BJ (cell line): Measurements from ENCODE around the gene UBIAD1. TPM values are rescaled to one million over a fixed set of nuclear protein-coding genes. Genes with fewer than 3 reads are reported as not detected.

Experiments
- CTCF ChIA-PET: fragments of 350-600 bp; formaldehyde crosslinking; extraction: SDS; loops from one replicate; lab custom pipeline; 2021; ENCODE audit warnings: antibody characterized with exemption, inconsistent platforms; lab: Yijun Ruan, JAX
- POLR2A ChIA-PET: fragments of 300-600 bp; sonication (Branson Sonifier 250); formaldehyde crosslinking; extraction: SDS; loops from one replicate; lab custom pipeline; 2021; ENCODE audit warnings: antibody characterized with exemption; lab: Charles Lee
- DNase-seq: peaks from one replicate; pipeline ENCODE4 v3.0.0-alpha.2; 2011; ENCODE audit warnings: low read depth
- H3K27me3 ChIP-seq: 2 replicates; pipeline ENCODE4 v1.6.0; 2011; ENCODE audit warnings: low read length; ENCODE audit not compliant: control insufficient read depth, insufficient read depth
- H3K36me3 ChIP-seq: 2 replicates; pipeline ENCODE4 v1.5.1; 2011; ENCODE audit warnings: low read length; ENCODE audit not compliant: control insufficient read depth, insufficient read depth
- H3K4me3 ChIP-seq: 2 replicates; pipeline ENCODE4 v1.5.1; 2011; ENCODE audit warnings: low read depth, mild to moderate bottlenecking, control low read depth, low read length
- polyA plus RNA-seq: library from polyadenylated mRNA; depleted of rRNA; stranded (reverse); fragments of >200 nt; gene quantifications from 2 replicates; pipeline ENCODE4 v1.2.3, GENCODE V29; 2011; rRNA removed
- small RNA-seq: library from RNA; depleted of rRNA; stranded (forward); fragments of <200 nt; gene quantifications from one replicate; pipeline ENCODE3, GENCODE V24; 2012; ENCODE audit warnings: low replicate concordance, low read depth; ENCODE audit not compliant: insufficient read length
- TF ChIP-seq, protein P1 (sequence below): IDR thresholded peaks from 2 replicates; pipeline ENCODE4 v1.5.1; 2011; ENCODE audit warnings: low read depth, mild to moderate bottlenecking, control low read depth, inconsistent platforms, low read length, moderate library complexity; ENCODE audit not compliant: insufficient read depth

Gene UBIAD1
- polyA plus RNA-seq, 1 experiment: 16.6 TPM

DNA sequence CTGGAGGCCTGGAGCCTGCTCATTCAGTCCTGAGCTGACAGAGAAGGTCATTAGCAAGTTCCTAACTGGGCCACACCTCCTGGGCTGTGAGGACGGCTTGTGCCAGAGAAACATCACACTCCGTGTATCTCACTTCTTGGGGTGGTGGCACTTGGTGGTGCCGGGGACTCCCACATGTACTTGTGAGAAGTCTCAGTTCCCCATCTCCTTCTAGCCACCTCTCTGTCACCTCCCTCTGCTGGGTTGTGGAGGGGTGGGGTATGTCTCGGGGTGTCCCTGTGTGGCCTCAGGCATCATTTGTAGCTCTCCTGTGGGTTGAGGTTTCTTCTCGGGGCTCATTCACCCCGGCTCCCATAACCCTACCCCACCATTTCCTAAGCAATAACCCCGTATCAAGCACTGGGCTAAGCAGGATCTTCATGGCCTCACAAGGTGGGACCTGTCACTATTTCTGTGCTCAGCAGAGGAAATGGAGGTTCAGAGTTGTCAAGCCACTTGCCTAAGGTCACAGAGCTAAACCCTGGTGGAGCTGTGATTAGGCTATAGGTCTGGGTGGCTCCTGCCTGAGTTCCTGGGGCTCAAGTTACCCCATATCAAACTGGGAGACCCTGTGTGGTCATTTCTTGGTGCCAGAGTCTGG is 62.5 kb downstream of the UBIAD1 start:
- ChIA-PET CTCF (interaction anchor here (1.2 to 1.5 kb wide), 2 partner anchors 9 to 13 kb away, joined by 4 to 5 read pairs; no protein-coding TSS in a partner anchor), POLR2A (no interaction called here)
- no peak overlapping the region for H3K4me3 ChIP-seq
- peaks cover 14% of the 10 kb centered on the region for H3K27me3 ChIP-seq
- no peak for DNase-seq
- TF ChIP-seq, protein P1, sequence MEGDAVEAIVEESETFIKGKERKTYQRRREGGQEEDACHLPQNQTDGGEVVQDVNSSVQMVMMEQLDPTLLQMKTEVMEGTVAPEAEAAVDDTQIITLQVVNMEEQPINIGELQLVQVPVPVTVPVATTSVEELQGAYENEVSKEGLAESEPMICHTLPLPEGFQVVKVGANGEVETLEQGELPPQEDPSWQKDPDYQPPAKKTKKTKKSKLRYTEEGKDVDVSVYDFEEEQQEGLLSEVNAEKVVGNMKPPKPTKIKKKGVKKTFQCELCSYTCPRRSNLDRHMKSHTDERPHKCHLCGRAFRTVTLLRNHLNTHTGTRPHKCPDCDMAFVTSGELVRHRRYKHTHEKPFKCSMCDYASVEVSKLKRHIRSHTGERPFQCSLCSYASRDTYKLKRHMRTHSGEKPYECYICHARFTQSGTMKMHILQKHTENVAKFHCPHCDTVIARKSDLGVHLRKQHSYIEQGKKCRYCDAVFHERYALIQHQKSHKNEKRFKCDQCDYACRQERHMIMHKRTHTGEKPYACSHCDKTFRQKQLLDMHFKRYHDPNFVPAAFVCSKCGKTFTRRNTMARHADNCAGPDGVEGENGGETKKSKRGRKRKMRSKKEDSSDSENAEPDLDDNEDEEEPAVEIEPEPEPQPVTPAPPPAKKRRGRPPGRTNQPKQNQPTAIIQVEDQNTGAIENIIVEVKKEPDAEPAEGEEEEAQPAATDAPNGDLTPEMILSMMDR: no peak
- H3K36me3 ChIP-seq: no peaks in the 10 kb centered on the region

DNA sequence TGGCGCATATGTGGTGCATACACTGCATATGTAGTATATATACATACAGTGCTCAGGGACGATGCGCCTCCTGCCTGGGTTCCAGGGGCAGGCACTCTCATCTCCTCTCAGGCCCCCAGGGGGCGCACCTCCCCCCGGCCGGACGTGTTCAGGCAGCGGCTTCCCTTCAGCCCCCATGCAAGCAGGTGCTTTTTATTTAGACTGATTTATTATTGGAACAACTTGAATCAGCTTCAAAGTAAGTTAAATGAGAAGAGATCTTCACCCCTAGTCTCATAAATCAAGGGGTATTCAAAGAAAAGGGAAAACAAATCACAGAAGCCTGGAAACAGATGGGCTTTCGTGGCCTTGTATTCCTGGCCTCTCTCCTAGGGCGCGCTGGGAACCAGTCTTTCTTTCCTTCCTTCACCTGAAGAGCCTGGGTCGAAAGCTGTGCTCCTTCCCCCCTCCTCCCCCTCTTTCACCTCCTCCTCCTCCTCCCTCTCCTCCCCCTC is 64.6 kb downstream of the UBIAD1 start:
- CTCF ChIA-PET: interaction anchor here (0.8 to 0.9 kb wide), 3 partner anchors 27 to 378 kb away, joined by 3 to 4 read pairs (median 3); no protein-coding TSS in a partner anchor
- TF ChIP-seq, protein P1: peak; percentile 83
- no peak for DNase-seq
- POLR2A ChIA-PET: no interaction called here
- no peaks in the 10 kb centered on the region for H3K36me3 ChIP-seq
- no peak overlapping the region for H3K4me3 ChIP-seq
- H3K27me3 ChIP-seq: peaks cover 14% of the 10 kb centered on the region

Small RNAs within 50 kb of the gene (small RNA-seq; reads per million reads assigned to genes)
- gene RNU6-291P (not detected), gene RPL39P6 (not detected)

Other genes with a start within 250 kb of the UBIAD1 start
- gene MASP2, start 226.0 kb upstream of the UBIAD1 start, polyA plus RNA-seq: not detected in 2 replicates
- 47.5 and 75.2 TPM in 2 replicates for gene SRM, start 213.2 kb upstream of the UBIAD1 start, polyA plus RNA-seq
- 72.1 and 74.6 TPM in 2 replicates for gene EXOSC10, start 173.3 kb upstream of the UBIAD1 start, polyA plus RNA-seq
- gene ANGPTL7, start 83.8 kb upstream of the UBIAD1 start, polyA plus RNA-seq: not detected in 2 replicates
- 28.7 and 31.6 TPM in 2 replicates for gene MTOR, start 10.6 kb upstream of the UBIAD1 start, polyA plus RNA-seq
- 0.02 TPM in 1 of 2 replicates, not detected in the other for gene DISP3, start 206.0 kb downstream of the UBIAD1 start, polyA plus RNA-seq